Spleen (tissue), 11 donors: ENCODE data around the gene HSPB1. TPM values are rescaled to one million over a fixed set of nuclear protein-coding genes. Genes with fewer than 3 reads are reported as not detected.

Experiments
- DNase-seq: peaks from one replicate; pipeline ENCODE4 v3.0.0-alpha.2; 2020
- H3K27ac ChIP-seq, 8 donors: fragments of 200-600 bp; sonication (generic) in 7 of 8; 1 replicate in 4 of 8; 2 replicates in 4 of 8; pipeline versions ENCODE4 v1.5.0 to v1.8.0; 2016 to 2021; ENCODE audit warnings: inconsistent platforms in 4 of 8, mild to moderate bottlenecking in 4 of 8, moderate library complexity in 1 of 8
- H3K27me3 ChIP-seq, 7 donors: fragments of 200-600 bp; sonication (generic) in 6 of 7; replicated peaks in 1 of 7; 1 replicate in 4 of 7; 2 replicates in 3 of 7; pipeline versions ENCODE4 v1.5.0 to v1.8.0; 2016 to 2021; ENCODE audit warnings: inconsistent platforms in 3 of 7, mild to moderate bottlenecking in 1 of 7
- H3K36me3 ChIP-seq, 6 donors: fragments of 200-600 bp; sonication (generic) in 5 of 6; 1 replicate in 4 of 6; 2 replicates in 2 of 6; pipeline versions ENCODE4 v1.5.0 to v1.8.0; 2016 to 2021; ENCODE audit warnings: inconsistent platforms in 2 of 6
- H3K4me1 ChIP-seq, 6 donors: fragments of 200-600 bp; sonication (generic) in 5 of 6; 1 replicate in 3 of 6; 2 replicates in 3 of 6; pipeline versions ENCODE4 v1.5.0 to v1.8.0; 2016 to 2021; ENCODE audit warnings: inconsistent platforms in 3 of 6
- H3K4me3 ChIP-seq, 8 donors: fragments of 200-600 bp; sonication (generic) in 7 of 8; 1 replicate in 4 of 8; 2 replicates in 4 of 8; pipeline versions ENCODE4 v1.5.0 to v1.8.0; 2016 to 2021; ENCODE audit warnings: inconsistent platforms in 4 of 8, mild to moderate bottlenecking in 4 of 8, moderate library complexity in 2 of 8
- H3K9me3 ChIP-seq, 8 donors: fragments of 200-600 bp; sonication (generic) in 7 of 8; 1 replicate in 4 of 8; 2 replicates in 4 of 8; pipeline versions ENCODE4 v1.5.0 to v1.8.0; 2016 to 2021; ENCODE audit warnings: inconsistent platforms in 4 of 8
- CTCF ChIP-seq, 11 experiments: fragments of 200-600 bp in 7 of 11; fragments of 450-650 bp in 4 of 11; sonication (generic) in 4 of 11; IDR thresholded peaks in 8 of 11; conservative IDR thresholded peaks in 3 of 11; 1 replicate in 7 of 11; 2 replicates in 4 of 11; pipeline versions ENCODE4 v1.4.0 to v1.8.0; 2016 to 2021; ENCODE audit warnings: antibody characterized with exemption in 11 of 11, inconsistent platforms in 4 of 11, mild to moderate bottlenecking in 1 of 11
- POLR2A ChIP-seq, 3 donors: fragments of 450-650 bp; IDR thresholded peaks; one replicate each; pipeline ENCODE4 v1.5.1; 2017; ENCODE audit warnings: antibody characterized with exemption in 3 of 3, mild to moderate bottlenecking in 1 of 3
- POLR2AphosphoS5 ChIP-seq, 3 donors: sonication (generic); formaldehyde crosslinking; IDR thresholded peaks; one replicate each; pipeline ENCODE4 v1.5.1; 2017; ENCODE audit warnings: antibody characterized with exemption in 3 of 3
- WGBS, 5 donors: extraction: QIAGEN DNeasy Blood & Tissue Kit in 3 of 5; methylation state at CpG; one replicate each; pipeline versions ENCODE4 v1.1.5 to v1.1.7; 2013 to 2018; 5-methylcytosine and 5-hydroxymethylcytosine counted together
- intact Hi-C: fragments of 100-400 bp; cut with DNase I; formaldehyde crosslinking; loops from one replicate; pipeline ENCODE4 v1.15.0; 2023; ENCODE audit warnings: low total_unique reads
- polyA plus RNA-seq, 3 donors: library from polyadenylated mRNA; stranded (reverse); fragments of 200-250 nt; gene quantifications; one replicate each; pipeline ENCODE4 v1.2.1, GENCODE V29; 2013
- total RNA-seq, 7 donors: library from RNA; depleted of rRNA in 3 of 7; stranded (reverse); fragments of >200 nt in 3 of 7; fragmentation: NEBNext Ultra II Directional in 4 of 7; extraction: Animal tissue kit (Norgen Biotek cat#: 25700) in 4 of 7; gene quantifications; one replicate each; pipeline versions ENCODE4 v1.1.0 to v1.2.1, GENCODE V29; 2016 to 2021
- donor health status: healthy with polysubstance abuse.
- donor health status: DM: no; HTN: no; CAD: no; lungs with moderate emphysema.
- donor health status: DM: no; HTN: no; CAD: no.
- donor health status: Bipolar disorder and iron deficiency.
- donor health status: healthy.
- donor health status: DM: no; HTN: no; CAD: no.
- donor health status: DM: yes; HTN: yes; CAD: no.

Gene HSPB1
- total and polyA plus RNA-seq, 10 donors: 56.5 to 227 (median 137) TPM

- Histone ChIP-seq H3K27me3 (peaks cover 4 to 89% (median 30%) of the 10 kb centered on the region in 7 donors), H3K9me3 (no peaks in the 10 kb centered on the region), H3K4me1 (peaks cover under 1 to 15% (median 12%) of the 10 kb centered on the region in 6 donors), H3K27ac (no peak overlapping the region), H3K4me3 (no peak overlapping the region), H3K36me3 (no peaks in the 10 kb centered on the region)
- no peak for DNase-seq
- TF ChIP-seq POLR2AphosphoS5 (IDR thresholded peaks at IDR 0.05): no peak
- TF ChIP-seq POLR2A (IDR thresholded peaks at IDR 0.05): no peak
- no peak for TF ChIP-seq CTCF (IDR thresholded peaks at IDR 0.05 in 8 of 11, conservative IDR thresholded peaks at IDR 0.05 in 3 of 11)
- WGBS, 5 donors: 62 to 82% (median 72%) methylated on average over 4 of the region's 4 CpGs
- intact Hi-C loops: no loop called here
These were observed 40.5 kb upstream of the HSPB1 start for GRCh38 chr7:76261931-76262330.

GRCh38 chr7:76262683-76263402 is 39.6 kb upstream of the HSPB1 start:
- intact Hi-C loops: no loop called here

DNA sequence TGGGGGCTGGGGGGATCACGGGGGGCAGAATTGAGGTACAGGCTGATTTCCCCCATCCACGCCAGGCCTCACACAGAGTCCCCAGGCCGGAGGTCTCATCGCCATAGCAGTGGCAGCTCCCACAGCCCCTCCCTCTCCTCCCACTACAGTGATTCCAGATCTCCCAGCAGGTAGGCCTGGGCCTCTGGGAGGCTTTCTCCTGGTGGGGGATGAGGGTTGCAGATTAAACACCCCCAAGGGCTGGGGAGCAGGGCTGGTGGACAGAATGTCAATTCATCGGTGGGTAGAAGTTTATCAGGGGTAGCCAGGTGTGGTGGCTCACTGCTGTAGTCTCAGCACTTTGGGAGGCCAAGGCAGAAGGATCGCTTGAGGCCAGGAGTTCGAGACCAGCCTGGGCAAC is 37.2 kb upstream of the HSPB1 start:
- Histone ChIP-seq H3K27me3 (peaks cover 0 to 80% (median 21%) of the 10 kb centered on the region in 7 donors), H3K4me3 (no peak overlapping the region), H3K27ac (no peak overlapping the region), H3K4me1 (peaks cover 8 to 32% (median 18%) of the 10 kb centered on the region in 6 donors), H3K9me3 (no peaks in the 10 kb centered on the region), H3K36me3 (no peaks in the 10 kb centered on the region)
- no peak for TF ChIP-seq POLR2A (IDR thresholded peaks at IDR 0.05)
- intact Hi-C loops: no loop called here
- no peak for DNase-seq
- WGBS, 5 donors: 83 to 97% (median 94%) methylated on average over 3 to 7 of the region's 7 CpGs

More at GRCh38 chr7:76262683-76263402, 39.6 kb upstream of the HSPB1 start:
- WGBS, 5 donors: 70 to 79% (median 73%) methylated on average over 7 of the region's 7 CpGs
- peaks cover 8 to 24% (median 21%) of the 10 kb centered on the region in 6 donors for H3K4me1 ChIP-seq
- no peak for DNase-seq
- H3K9me3 ChIP-seq: no peaks in the 10 kb centered on the region
- no peak overlapping the region for H3K4me3 ChIP-seq
- no peaks in the 10 kb centered on the region for H3K36me3 ChIP-seq
- peaks cover 4 to 89% (median 37%) of the 10 kb centered on the region in 7 donors for H3K27me3 ChIP-seq
- H3K27ac ChIP-seq: no peak overlapping the region
- TF ChIP-seq POLR2A (IDR thresholded peaks at IDR 0.05): no peak
- TF ChIP-seq POLR2AphosphoS5 (IDR thresholded peaks at IDR 0.05): no peak
- TF ChIP-seq CTCF (IDR thresholded peaks at IDR 0.05 in 8 of 11, conservative IDR thresholded peaks at IDR 0.05 in 3 of 11): peak in 9 of 11 experiments; percentile 16 to 74 (median 62)

GRCh38 chr7:76267107-76267893 is 35.2 kb upstream of the HSPB1 start:
- intact Hi-C loops: no loop called here

More at GRCh38 chr7:76267107-76267893, 35.2 kb upstream of the HSPB1 start:
- peaks cover 0 to 60% (median 13%) of the 10 kb centered on the region in 7 donors for H3K27me3 ChIP-seq
- no peaks in the 10 kb centered on the region for H3K36me3 ChIP-seq
- no peak for TF ChIP-seq POLR2A (IDR thresholded peaks at IDR 0.05)
- TF ChIP-seq POLR2AphosphoS5 (IDR thresholded peaks at IDR 0.05): no peak
- no peak for TF ChIP-seq CTCF (IDR thresholded peaks at IDR 0.05 in 8 of 11, conservative IDR thresholded peaks at IDR 0.05 in 3 of 11)
- DNase-seq: no peak
- peak overlapping the region in 7 of 8 donors; percentile 13 to 66 (median 27) for H3K4me3 ChIP-seq
- H3K9me3 ChIP-seq: no peaks in the 10 kb centered on the region
- WGBS, 5 donors: 2 to 3% (median 3%) methylated on average over 14 to 68 of the region's 68 CpGs
- no peak overlapping the region for H3K27ac ChIP-seq
- peaks cover 8 to 31% (median 18%) of the 10 kb centered on the region in 6 donors for H3K4me1 ChIP-seq
